GM21515 (cell line): ENCODE measurements around the gene MMRN2.
"Not testable (repeated sequence)": the region's sequence is repeated elsewhere in the genome, so short reads cannot be mapped to it uniquely, and the experiment has no call there.

ENCODE experiments used
- ATAC-seq: cut with Tn5 transposase; IDR thresholded peaks from one replicate; pipeline ENCODE4 v1.9.1; 2021; ENCODE audit not compliant: unreplicated experiment

MMRN2 gene

GRCh38 chr10:86956195-86956847 lies 1.1 kb downstream of the MMRN2 start:
- ATAC-seq, result no peak

GRCh38 chr10:86955501-86956194 lies 1.8 kb downstream of the MMRN2 start:
- no peak for ATAC-seq

GRCh38 chr10:86954681-86955500 lies 2.5 kb downstream of the MMRN2 start:
- no peak for ATAC-seq

GRCh38 chr10:86953747-86954680 lies 3.4 kb downstream of the MMRN2 start:
- ATAC-seq, result no peak

- ATAC-seq, result not testable (repeated sequence)
Measured at GRCh38 chr10:86952697-86953096, 4.7 kb downstream of the MMRN2 start.

GRCh38 chr10:86952106-86952505 lies 5.3 kb downstream of the MMRN2 start:
- no peak for ATAC-seq

GRCh38 chr10:86951184-86951761 lies 6.1 kb downstream of the MMRN2 start:
- no peak for ATAC-seq

GRCh38 chr10:86950349-86950748 lies 7.1 kb downstream of the MMRN2 start:
- ATAC-seq, result no peak

- not testable (repeated sequence) for ATAC-seq
Measured at GRCh38 chr10:86947806-86948205, 9.6 kb downstream of the MMRN2 start.

- ATAC-seq, result no peak
Measured at GRCh38 chr10:86946213-86947155, 10.9 kb downstream of the MMRN2 start.

- no peak for ATAC-seq
Measured at GRCh38 chr10:86945361-86946212, 11.8 kb downstream of the MMRN2 start.

- ATAC-seq, result no peak
Measured at GRCh38 chr10:86944907-86945306, 12.5 kb downstream of the MMRN2 start.

GRCh38 chr10:86944471-86944870 lies 12.9 kb downstream of the MMRN2 start:
- ATAC-seq, result no peak

- ATAC-seq, result no peak
Measured at GRCh38 chr10:86944031-86944419, 13.4 kb downstream of the MMRN2 start.

GRCh38 chr10:86943316-86944030 lies 13.9 kb downstream of the MMRN2 start:
- ATAC-seq, result no peak

GRCh38 chr10:86942441-86943315 lies 14.7 kb downstream of the MMRN2 start:
- ATAC-seq, result no peak

GRCh38 chr10:86941991-86942421 lies 15.4 kb downstream of the MMRN2 start:
- ATAC-seq, result no peak
